Measurements from ENCODE around the gene GRHPR.

GRCh38 chr9:37399336-37399735 lies 23.2 kb upstream of the GRHPR start:
- TF ChIP-seq POLR2AphosphoS5 (IDR thresholded peaks at IDR 0.05; ENCODE audit: borderline replicate concordance, low read depth, low read length) (no peak), EZH2 (IDR thresholded peaks at IDR 0.05) (no peak), FOXP2 (optimal IDR thresholded peaks at IDR 0.05; ENCODE audit: control extremely low read depth, extremely low read length, insufficient read depth) (no peak)

Data from SK-N-MC (cell line).